B cell (primary cell): ENCODE data around the gene PLCB4.

Experiments
- EZH2 ChIP-seq: IDR thresholded peaks from 2 replicates; pipeline ENCODE4 v1.6.1; 2012; ENCODE audit warnings: borderline replicate concordance, low read depth, mild to moderate bottlenecking, moderate library complexity, low read length; ENCODE audit not compliant: insufficient read depth, poor library complexity, severe bottlenecking
- TF ChIP-seq, protein P1 (sequence below): fragments of 200-600 bp; IDR thresholded peaks from one replicate; pipeline ENCODE4 v1.8.0; 2022; ENCODE audit warnings: antibody characterized with exemption, mild to moderate bottlenecking

DNA sequence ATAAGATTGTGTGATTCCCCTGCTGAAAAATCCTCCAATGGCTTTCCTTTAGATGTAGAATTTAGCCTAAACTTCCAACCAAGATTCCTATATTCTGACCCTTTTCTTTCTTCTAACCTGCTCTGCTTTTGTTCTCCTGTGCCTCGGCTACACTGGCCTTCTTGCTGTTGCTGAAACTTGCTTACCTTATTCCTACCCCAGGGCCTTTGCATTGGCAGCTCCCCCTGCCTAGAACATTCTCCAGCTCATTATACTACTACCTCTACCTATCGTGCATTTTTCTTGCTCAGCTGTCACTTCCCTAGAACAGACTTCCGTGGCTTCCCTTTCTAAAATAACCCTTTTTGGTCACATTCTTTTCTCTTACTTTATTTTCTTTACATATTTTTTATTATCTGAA lies 48.7 kb downstream of the PLCB4 start:
- TF ChIP-seq EZH2, result no peak
- TF ChIP-seq, protein P1, sequence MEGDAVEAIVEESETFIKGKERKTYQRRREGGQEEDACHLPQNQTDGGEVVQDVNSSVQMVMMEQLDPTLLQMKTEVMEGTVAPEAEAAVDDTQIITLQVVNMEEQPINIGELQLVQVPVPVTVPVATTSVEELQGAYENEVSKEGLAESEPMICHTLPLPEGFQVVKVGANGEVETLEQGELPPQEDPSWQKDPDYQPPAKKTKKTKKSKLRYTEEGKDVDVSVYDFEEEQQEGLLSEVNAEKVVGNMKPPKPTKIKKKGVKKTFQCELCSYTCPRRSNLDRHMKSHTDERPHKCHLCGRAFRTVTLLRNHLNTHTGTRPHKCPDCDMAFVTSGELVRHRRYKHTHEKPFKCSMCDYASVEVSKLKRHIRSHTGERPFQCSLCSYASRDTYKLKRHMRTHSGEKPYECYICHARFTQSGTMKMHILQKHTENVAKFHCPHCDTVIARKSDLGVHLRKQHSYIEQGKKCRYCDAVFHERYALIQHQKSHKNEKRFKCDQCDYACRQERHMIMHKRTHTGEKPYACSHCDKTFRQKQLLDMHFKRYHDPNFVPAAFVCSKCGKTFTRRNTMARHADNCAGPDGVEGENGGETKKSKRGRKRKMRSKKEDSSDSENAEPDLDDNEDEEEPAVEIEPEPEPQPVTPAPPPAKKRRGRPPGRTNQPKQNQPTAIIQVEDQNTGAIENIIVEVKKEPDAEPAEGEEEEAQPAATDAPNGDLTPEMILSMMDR, result no peak
